ENCODE results near the gene ABCA13.

Gene ABCA13

GRCh38 chr7:48525736-48526732, 354.8 kb downstream of the ABCA13 start:
- Histone ChIP-seq H3K9ac (ENCODE audit: low read depth, low read length) (no peak overlapping the region), H3K4me1 (ENCODE audit: insufficient read depth, low read length) (no peaks in the 10 kb centered on the region), H3K36me3 (ENCODE audit: insufficient read depth, low read length) (no peaks in the 10 kb centered on the region), H3K9me3 (ENCODE audit: insufficient read depth, low read depth, low read length) (no peaks in the 10 kb centered on the region), H3K27ac (ENCODE audit: low read depth, low read length) (no peak overlapping the region), H3K27me3 (ENCODE audit: insufficient read depth, low read length) (no peaks in the 10 kb centered on the region), H3K4me3 (ENCODE audit: low read length) (no peak overlapping the region)
- WGBS = 81% methylated on average over 2 of the region's 3 CpGs

- Histone ChIP-seq H3K4me3 (ENCODE audit: low read length) (no peak overlapping the region), H3K27ac (ENCODE audit: low read depth, low read length) (no peak overlapping the region), H3K27me3 (ENCODE audit: insufficient read depth, low read length) (no peaks in the 10 kb centered on the region), H3K4me1 (ENCODE audit: insufficient read depth, low read length) (no peaks in the 10 kb centered on the region), H3K9me3 (ENCODE audit: insufficient read depth, low read depth, low read length) (no peaks in the 10 kb centered on the region), H3K9ac (ENCODE audit: low read depth, low read length) (no peak overlapping the region), H3K36me3 (ENCODE audit: insufficient read depth, low read length) (no peaks in the 10 kb centered on the region)
- 100% methylated on average over 1 of the region's 1 CpG for WGBS
Observed at GRCh38 chr7:48528646-48529045, 357.4 kb downstream of the ABCA13 start.

- no peak overlapping the region for H3K4me3 ChIP-seq (ENCODE audit: low read length)
- H3K36me3 ChIP-seq (ENCODE audit: insufficient read depth, low read length) = no peaks in the 10 kb centered on the region
- H3K27ac ChIP-seq (ENCODE audit: low read depth, low read length) = no peak overlapping the region
- H3K9ac ChIP-seq (ENCODE audit: low read depth, low read length) = no peak overlapping the region
- H3K4me1 ChIP-seq (ENCODE audit: insufficient read depth, low read length) = peaks cover 15% of the 10 kb centered on the region
- peaks cover 31% of the 10 kb centered on the region for H3K9me3 ChIP-seq (ENCODE audit: insufficient read depth, low read depth, low read length)
- no peaks in the 10 kb centered on the region for H3K27me3 ChIP-seq (ENCODE audit: insufficient read depth, low read length)
- 90% methylated on average over 2 of the region's 2 CpGs for WGBS
Observed at GRCh38 chr7:48537561-48537960, 366.3 kb downstream of the ABCA13 start.

GRCh38 chr7:48540746-48541145, 369.5 kb downstream of the ABCA13 start:
- Histone ChIP-seq H3K27ac (ENCODE audit: low read depth, low read length) (no peak overlapping the region), H3K4me1 (ENCODE audit: insufficient read depth, low read length) (peaks cover 15% of the 10 kb centered on the region), H3K9ac (ENCODE audit: low read depth, low read length) (no peak overlapping the region), H3K36me3 (ENCODE audit: insufficient read depth, low read length) (no peaks in the 10 kb centered on the region), H3K4me3 (ENCODE audit: low read length) (no peak overlapping the region), H3K9me3 (ENCODE audit: insufficient read depth, low read depth, low read length) (peaks cover 21% of the 10 kb centered on the region), H3K27me3 (ENCODE audit: insufficient read depth, low read length) (no peaks in the 10 kb centered on the region)
- 100% methylated on average over 1 of the region's 1 CpG for WGBS

GRCh38 chr7:48548667-48549066, 377.4 kb downstream of the ABCA13 start:
- H3K9me3 ChIP-seq (ENCODE audit: insufficient read depth, low read depth, low read length) = no peaks in the 10 kb centered on the region
- H3K4me3 ChIP-seq (ENCODE audit: low read length) = no peak overlapping the region
- no peak overlapping the region for H3K9ac ChIP-seq (ENCODE audit: low read depth, low read length)
- 95% methylated on average over 2 of the region's 2 CpGs for WGBS
- no peaks in the 10 kb centered on the region for H3K36me3 ChIP-seq (ENCODE audit: insufficient read depth, low read length)
- H3K4me1 ChIP-seq (ENCODE audit: insufficient read depth, low read length) = no peaks in the 10 kb centered on the region
- no peak overlapping the region for H3K27ac ChIP-seq (ENCODE audit: low read depth, low read length)
- no peaks in the 10 kb centered on the region for H3K27me3 ChIP-seq (ENCODE audit: insufficient read depth, low read length)

- H3K27ac ChIP-seq (ENCODE audit: low read depth, low read length) = no peak overlapping the region
- no peaks in the 10 kb centered on the region for H3K27me3 ChIP-seq (ENCODE audit: insufficient read depth, low read length)
- H3K36me3 ChIP-seq (ENCODE audit: insufficient read depth, low read length) = no peaks in the 10 kb centered on the region
- no peak overlapping the region for H3K9ac ChIP-seq (ENCODE audit: low read depth, low read length)
- H3K4me3 ChIP-seq (ENCODE audit: low read length) = no peak overlapping the region
- H3K9me3 ChIP-seq (ENCODE audit: insufficient read depth, low read depth, low read length) = no peaks in the 10 kb centered on the region; the same call in 1 of the 2 replicates
- no peaks in the 10 kb centered on the region for H3K4me1 ChIP-seq (ENCODE audit: insufficient read depth, low read length)
Observed at GRCh38 chr7:48551652-48552051, 380.4 kb downstream of the ABCA13 start.

- no peaks in the 10 kb centered on the region for H3K4me1 ChIP-seq (ENCODE audit: insufficient read depth, low read length)
- WGBS = 98% methylated on average over 1 of the region's 1 CpG
- no peaks in the 10 kb centered on the region for H3K9me3 ChIP-seq (ENCODE audit: insufficient read depth, low read depth, low read length)
- no peak overlapping the region for H3K4me3 ChIP-seq (ENCODE audit: low read length)
- no peak overlapping the region for H3K9ac ChIP-seq (ENCODE audit: low read depth, low read length)
- no peak overlapping the region for H3K27ac ChIP-seq (ENCODE audit: low read depth, low read length)
- no peaks in the 10 kb centered on the region for H3K27me3 ChIP-seq (ENCODE audit: insufficient read depth, low read length)
- H3K36me3 ChIP-seq (ENCODE audit: insufficient read depth, low read length) = no peaks in the 10 kb centered on the region
Observed at GRCh38 chr7:48563334-48563733, 392.1 kb downstream of the ABCA13 start.

- no peaks in the 10 kb centered on the region for H3K36me3 ChIP-seq (ENCODE audit: insufficient read depth, low read length)
- H3K27me3 ChIP-seq (ENCODE audit: insufficient read depth, low read length) = no peaks in the 10 kb centered on the region
- H3K9ac ChIP-seq (ENCODE audit: low read depth, low read length) = no peak overlapping the region
- H3K4me1 ChIP-seq (ENCODE audit: insufficient read depth, low read length) = no peaks in the 10 kb centered on the region
- no peak overlapping the region for H3K27ac ChIP-seq (ENCODE audit: low read depth, low read length)
- WGBS = 97% methylated on average over 2 of the region's 2 CpGs
- H3K4me3 ChIP-seq (ENCODE audit: low read length) = no peak overlapping the region
- H3K9me3 ChIP-seq (ENCODE audit: insufficient read depth, low read depth, low read length) = peaks cover 21% of the 10 kb centered on the region
Observed at GRCh38 chr7:48575516-48575915, 404.3 kb downstream of the ABCA13 start.

- H3K4me1 ChIP-seq (ENCODE audit: insufficient read depth, low read length) = no peaks in the 10 kb centered on the region
- no peak overlapping the region for H3K9ac ChIP-seq (ENCODE audit: low read depth, low read length)
- no peaks in the 10 kb centered on the region for H3K36me3 ChIP-seq (ENCODE audit: insufficient read depth, low read length)
- H3K9me3 ChIP-seq (ENCODE audit: insufficient read depth, low read depth, low read length) = no peaks in the 10 kb centered on the region
- H3K4me3 ChIP-seq (ENCODE audit: low read length) = no peak overlapping the region
- no peak overlapping the region for H3K27ac ChIP-seq (ENCODE audit: low read depth, low read length)
- no peaks in the 10 kb centered on the region for H3K27me3 ChIP-seq (ENCODE audit: insufficient read depth, low read length)
Observed at GRCh38 chr7:48587475-48587874, 416.2 kb downstream of the ABCA13 start.

GRCh38 chr7:48594349-48594748, 423.1 kb downstream of the ABCA13 start:
- WGBS = 89% methylated on average over 1 of the region's 2 CpGs
- H3K4me1 ChIP-seq (ENCODE audit: insufficient read depth, low read length) = no peaks in the 10 kb centered on the region
- H3K27ac ChIP-seq (ENCODE audit: low read depth, low read length) = no peak overlapping the region
- H3K9me3 ChIP-seq (ENCODE audit: insufficient read depth, low read depth, low read length) = no peaks in the 10 kb centered on the region
- no peaks in the 10 kb centered on the region for H3K27me3 ChIP-seq (ENCODE audit: insufficient read depth, low read length)
- H3K4me3 ChIP-seq (ENCODE audit: low read length) = no peak overlapping the region
- H3K36me3 ChIP-seq (ENCODE audit: insufficient read depth, low read length) = no peaks in the 10 kb centered on the region
- no peak overlapping the region for H3K9ac ChIP-seq (ENCODE audit: low read depth, low read length)

GRCh38 chr7:48595756-48596155, 424.5 kb downstream of the ABCA13 start:
- WGBS = 95% methylated on average over 5 of the region's 5 CpGs
- no peaks in the 10 kb centered on the region for H3K9me3 ChIP-seq (ENCODE audit: insufficient read depth, low read depth, low read length)
- no peaks in the 10 kb centered on the region for H3K27me3 ChIP-seq (ENCODE audit: insufficient read depth, low read length)
- no peak overlapping the region for H3K27ac ChIP-seq (ENCODE audit: low read depth, low read length)
- H3K9ac ChIP-seq (ENCODE audit: low read depth, low read length) = no peak overlapping the region
- no peaks in the 10 kb centered on the region for H3K36me3 ChIP-seq (ENCODE audit: insufficient read depth, low read length)
- H3K4me1 ChIP-seq (ENCODE audit: insufficient read depth, low read length) = no peaks in the 10 kb centered on the region
- H3K4me3 ChIP-seq (ENCODE audit: low read length) = no peak overlapping the region
